Articular chondrocyte of knee joint (primary cell): ENCODE measurements around the gene SLC4A2. TPM values are rescaled to one million over a fixed set of nuclear protein-coding genes. Genes with fewer than 3 reads are reported as not detected.

ENCODE experiments used
- total RNA-seq: library from RNA; depleted of rRNA; stranded (reverse); fragments of >200 nt; gene quantifications from 2 replicates; pipeline ENCODE4 v1.2.3, GENCODE V29; 2012

SLC4A2 gene
- total RNA-seq = 40.3 and 43.1 TPM in 2 replicates

GRCh38 chr7:151059367-151060112 lies at the start of gene SLC4A2:
TSS of gene SLC4A2 (plus strand) at chr7:151059589. CDS start at chr7:151061988, 2,399 bp downstream.

GRCh38 chr7:151024435-151025056 lies 34.8 kb upstream of the SLC4A2 start, which contains the start of gene ATG9B:
TSS of gene ATG9B (minus strand) at chr7:151024494. CDS start at chr7:151024423, 71 bp downstream.

GRCh38 chr7:151028131-151028947 lies 31.1 kb upstream of the SLC4A2 start, which contains the start of gene ABCB8:
TSS of gene ABCB8 (plus strand) at chr7:151028450. CDS start at chr7:151028516, 66 bp downstream.

GRCh38 chr7:151047976-151048815 lies 11.2 kb upstream of the SLC4A2 start, which contains the start of gene ASIC3:
TSS of gene ASIC3 (plus strand) at chr7:151048531. CDS start at chr7:151048886, 355 bp downstream.

GRCh38 chr7:151057506-151057988 lies 1.8 kb upstream of the SLC4A2 start, which contains the start of gene CDK5:
TSS of gene CDK5 (minus strand) at chr7:151057897. CDS start at chr7:151057848, 49 bp downstream.

GRCh38 chr7:151080522-151081169 lies 21.3 kb downstream of the SLC4A2 start, which contains the start of gene FASTK:
TSS of gene FASTK (minus strand) at chr7:151080809. CDS start at chr7:151080766, 43 bp downstream.

GRCh38 chr7:151083071-151083823 lies 23.9 kb downstream of the SLC4A2 start, which contains the start of gene TMUB1:
TSS of gene TMUB1 (minus strand) at chr7:151083493. CDS start at chr7:151082563, 930 bp downstream.

GRCh38 chr7:151085691-151086620 lies 26.6 kb downstream of the SLC4A2 start, which contains the start of gene AGAP3:
TSS of gene AGAP3 (plus strand) at chr7:151086475. CDS start at chr7:151086742, 267 bp downstream.

Other genes starting within 250 kb of the SLC4A2 start
- not detected in 2 replicates for gene AOC1, start 207.1 kb upstream of the SLC4A2 start, total RNA-seq
- gene KCNH2, start 81.3 kb upstream of the SLC4A2 start, total RNA-seq = 0.52 and 1.7 TPM in 2 replicates
- 1.7 and 1.8 TPM in 2 replicates for gene NOS3, start 68.6 kb upstream of the SLC4A2 start, total RNA-seq
- 0.32 TPM in 1 of 2 replicates, not detected in the other for gene ATG9B, start 35.1 kb upstream of the SLC4A2 start, total RNA-seq
- gene ABCB8, start 31.1 kb upstream of the SLC4A2 start, total RNA-seq = 28.1 and 30.3 TPM in 2 replicates
- 0.13 and 0.32 TPM in 2 replicates for gene ASIC3, start 11.1 kb upstream of the SLC4A2 start, total RNA-seq
- 9.7 and 9.8 TPM in 2 replicates for gene CDK5, start 1.7 kb upstream of the SLC4A2 start, total RNA-seq
- gene FASTK, start 21.2 kb downstream of the SLC4A2 start, total RNA-seq = 62.7 and 69.6 TPM in 2 replicates
- gene TMUB1, start 23.9 kb downstream of the SLC4A2 start, total RNA-seq = 14.8 and 16.1 TPM in 2 replicates
- 29.6 and 31.6 TPM in 2 replicates for gene AGAP3, start 26.9 kb downstream of the SLC4A2 start, total RNA-seq
- gene GBX1, start 108.1 kb downstream of the SLC4A2 start, total RNA-seq = not detected in 2 replicates
- not detected in 2 replicates for gene ASB10, start 127.7 kb downstream of the SLC4A2 start, total RNA-seq
- not detected in 2 replicates for gene H2BK1, start 150.9 kb downstream of the SLC4A2 start, total RNA-seq
- 51.5 and 55.0 TPM in 2 replicates for gene ABCF2, start 167.6 kb downstream of the SLC4A2 start, total RNA-seq
- 70.9 and 71.5 TPM in 2 replicates for gene CHPF2, start 172.9 kb downstream of the SLC4A2 start, total RNA-seq
- 39.7 and 43.1 TPM in 2 replicates for gene SMARCD3, start 189.1 kb downstream of the SLC4A2 start, total RNA-seq